Heart left ventricle (tissue), 13 donors: ENCODE measurements around the gene MAN2A2.

Experiments
- CTCF ChIP-seq, 12 donors: fragments of 200-600 bp; sonication (generic) in 4 of 12; IDR thresholded peaks; one replicate each; pipeline versions ENCODE4 v1.5.0 to v1.8.0; 2018 to 2022; ENCODE audit warnings: antibody characterized with exemption in 12 of 12, mild to moderate bottlenecking in 5 of 12
- POLR2A ChIP-seq, 2 donors: fragments of 450-650 bp; IDR thresholded peaks; one replicate each; pipeline ENCODE4 v1.6.1; 2017; ENCODE audit warnings: antibody characterized with exemption in 2 of 2, mild to moderate bottlenecking in 2 of 2, moderate library complexity in 2 of 2
- donor health status: ischemic (EF 13 %, LVEDD 7.1; RV severe dilation, severe dysfunction).
- donor health status: DM: no; HTN: yes; CAD: no.
- donor health status: DM: no; HTN: no; CAD: no.
- donor health status: ischemic (EF 25% LVEDD 6.9; RV normal size, moderate dysfunction).
- donor health status: ischemic (EF 25% LVEDD 5.7; RV mildly dilated, moderate dysfunction).
- donor health status: ischemic (EF 35%, LVEDD 5.7; RV mildly dilated, moderate dysfunction).
- donor health status: nonischemic (EF 11% LVEDD 7.7; RV severe dilation, severe dysfunction).
- donor health status: DM: yes; HTN: yes; CAD: no.
- donor health status: PGD.
- donor health status: ischemic (EF 29% LVEDD 5.4; RV normal size, mild dysfunction).
- donor health status: nonischemic (EF 23%, LVEDD 6.1; RV moderate dilation, normal function).

- no peak for TF ChIP-seq POLR2A (IDR thresholded peaks at IDR 0.05)
- TF ChIP-seq CTCF (IDR thresholded peaks at IDR 0.05): no peak
These were observed 40.6 kb upstream of the MAN2A2 start for GRCh38 chr15:90862487-90862886.
